NCI-H69 (cell line): ENCODE results near the gene HSD17B3.
"Not testable (repeated sequence)": the region's sequence is repeated elsewhere in the genome, so short reads cannot be mapped to it uniquely, and the experiment has no call there.

Experiments used
- DNase-seq: peaks from one replicate; lab custom pipeline; 2025; lab: John Stamatoyannopoulos, UW

Gene HSD17B3

DNA sequence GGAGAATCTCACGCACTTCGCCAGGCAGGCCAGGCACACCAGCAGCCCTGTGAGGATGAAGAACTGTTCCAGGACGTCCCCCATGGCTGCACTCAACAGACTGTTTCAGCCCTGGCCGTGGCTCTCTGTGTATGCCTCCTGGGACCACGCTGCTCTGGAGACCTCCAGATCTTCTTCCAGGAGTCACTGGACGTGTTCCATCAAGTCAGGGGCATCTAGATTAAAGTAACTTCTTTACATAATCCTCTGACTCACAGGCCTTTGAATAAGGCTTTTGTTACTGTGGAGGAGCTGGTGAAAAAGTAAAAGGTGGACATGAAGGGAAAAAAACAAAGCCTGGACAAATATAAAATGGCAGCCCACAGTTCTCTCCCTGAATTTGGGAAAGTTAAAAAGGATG lies at the start of gene HSD17B3:
TSS of gene HSD17B3 (minus strand) at position 156 of the 400 bp plus-strand sequence. CDS start at position 84, 72 bp downstream.
- no peak for DNase-seq

- DNase-seq = no peak
Observed at GRCh38 chr9:96350866-96351265, 48.9 kb upstream of the HSD17B3 start.

DNA sequence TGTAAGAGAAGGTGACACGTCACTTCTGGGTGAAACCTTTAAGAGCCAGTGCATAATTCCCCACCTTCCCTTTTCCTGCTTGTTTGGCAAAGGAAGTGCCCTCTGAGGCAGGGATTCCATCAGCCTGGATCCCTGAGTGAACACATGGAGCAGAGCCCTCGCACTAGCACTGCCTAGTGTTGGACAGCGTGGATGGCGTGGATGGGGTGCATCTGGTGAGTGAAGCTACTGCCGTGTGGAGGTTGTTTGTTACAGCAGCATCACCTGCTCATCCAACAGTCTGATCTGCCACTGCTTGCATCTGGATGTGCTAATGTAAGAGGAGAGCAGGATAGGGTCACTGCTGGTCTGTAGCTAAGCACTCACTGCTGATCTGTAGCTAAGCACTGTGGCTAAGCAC lies 46.3 kb upstream of the HSD17B3 start:
- DNase-seq = no peak

- no peak for DNase-seq
Observed at GRCh38 chr9:96345551-96345950, 43.6 kb upstream of the HSD17B3 start.

DNA sequence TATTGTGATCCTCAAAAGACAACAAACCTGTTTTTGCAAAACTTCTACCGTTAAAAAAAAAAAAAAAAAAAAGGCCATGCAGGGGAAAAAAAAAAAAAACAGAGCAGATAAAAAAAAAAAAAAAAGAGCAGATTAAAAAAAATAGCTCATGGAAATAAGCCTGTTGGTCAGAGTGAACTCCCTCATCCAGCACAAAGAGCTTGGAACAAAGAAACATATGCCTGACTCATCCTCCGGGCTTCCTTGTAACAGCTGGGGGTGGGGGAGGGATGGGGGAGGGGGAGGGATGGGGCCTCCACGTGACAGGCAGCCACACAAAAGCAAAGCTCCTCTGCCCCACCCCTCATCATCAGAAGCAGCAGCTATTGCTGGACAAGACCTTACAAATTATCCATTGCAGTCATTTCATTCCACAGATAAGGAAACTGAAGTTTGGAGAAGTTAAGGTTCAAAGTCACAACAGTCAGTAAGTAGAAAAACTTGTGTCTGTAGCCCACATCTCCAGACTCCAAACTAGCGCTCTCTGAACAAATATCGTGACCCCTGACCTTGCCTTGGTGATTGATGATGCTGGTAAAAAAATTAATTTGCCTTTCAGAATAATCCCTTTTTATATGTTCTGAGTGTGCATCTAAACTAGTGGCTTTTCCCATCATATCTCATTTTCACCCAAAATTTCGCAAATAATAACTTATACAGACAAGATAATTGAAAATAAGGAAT lies 42.6 kb upstream of the HSD17B3 start:
- peak; percentile 84 for DNase-seq

DNA sequence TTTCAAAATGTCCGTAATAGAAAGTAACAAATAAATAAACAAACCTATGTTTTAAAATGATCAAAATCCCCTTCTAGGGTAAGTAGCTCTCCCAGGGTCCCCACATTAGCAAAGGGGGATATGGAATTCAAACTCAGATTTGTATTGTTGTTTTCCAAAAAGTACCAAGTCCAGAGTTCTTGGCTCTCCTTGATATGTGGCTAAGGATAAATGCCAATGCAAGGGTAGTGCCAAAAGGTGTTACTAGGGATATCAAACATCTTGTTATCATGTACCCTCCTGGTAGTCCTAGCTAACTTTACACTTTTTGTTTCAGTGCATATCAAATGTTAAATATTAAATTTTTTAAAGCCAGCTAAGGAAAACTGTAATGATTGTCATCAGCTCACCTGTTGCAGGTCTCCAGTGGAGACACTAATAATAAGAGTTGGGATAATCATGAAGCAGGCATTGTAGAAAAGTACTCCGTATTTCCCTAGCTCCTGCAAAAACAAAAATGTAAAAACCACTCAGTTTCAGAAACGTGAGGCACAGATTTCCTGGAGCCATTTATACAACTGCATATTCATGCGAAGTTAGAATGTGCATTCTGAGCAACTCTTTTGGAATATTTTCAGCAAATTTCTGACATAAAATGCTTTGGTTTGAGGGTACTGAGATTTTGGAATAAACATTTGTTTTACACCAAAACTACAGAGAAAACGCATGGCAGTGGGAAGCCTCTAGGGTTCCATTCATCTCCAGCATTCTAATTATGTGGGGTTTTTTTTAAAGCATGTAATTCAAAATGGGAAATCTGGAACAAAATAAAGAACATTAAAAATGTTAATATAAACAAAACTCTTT lies 41.8 kb upstream of the HSD17B3 start:
- DNase-seq = peak; percentile 44

GRCh38 chr9:96342571-96343245 lies 40.7 kb upstream of the HSD17B3 start:
- DNase-seq = no peak

DNA sequence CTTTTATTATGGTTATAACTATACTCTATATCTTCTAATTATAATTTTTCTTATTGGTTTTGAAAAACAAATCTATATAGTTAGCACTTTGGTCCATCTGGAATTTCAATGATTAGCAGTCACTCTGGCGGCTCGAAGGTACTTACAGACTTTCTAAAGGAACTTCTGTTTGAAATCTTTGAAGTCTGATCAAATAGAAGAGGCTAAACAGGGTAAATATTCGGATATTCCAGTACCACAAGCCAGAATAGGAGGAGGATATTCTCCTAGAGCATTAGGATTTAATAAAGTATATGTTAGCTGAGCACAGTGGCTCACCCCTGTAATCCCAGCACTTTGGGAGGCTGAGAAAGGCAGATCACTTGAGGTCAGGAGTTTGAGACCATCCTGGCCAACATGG lies 38.7 kb upstream of the HSD17B3 start:
- DNase-seq = no peak

DNA sequence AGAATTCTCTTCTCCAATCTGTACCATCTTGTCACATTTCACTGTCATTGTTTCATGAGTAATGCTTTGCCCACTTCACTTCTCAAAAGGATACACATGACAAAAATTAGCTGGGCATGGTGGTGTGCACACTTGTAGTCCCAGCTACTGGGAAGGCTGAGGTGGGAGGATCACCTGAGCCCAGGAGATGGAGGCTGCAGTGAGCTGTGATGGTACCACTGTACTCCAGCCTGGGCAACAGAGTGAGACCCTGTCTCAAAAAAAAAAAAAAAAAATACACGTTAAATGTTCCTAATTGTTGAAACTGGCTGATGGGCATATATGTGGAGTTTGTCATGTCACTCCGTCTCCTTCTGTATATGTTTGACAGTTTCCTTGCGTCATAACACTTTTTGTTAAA lies 36.3 kb upstream of the HSD17B3 start:
- DNase-seq = no peak

GRCh38 chr9:96333958-96334357 lies 32.0 kb upstream of the HSD17B3 start:
- peak; percentile 16 for DNase-seq

DNA sequence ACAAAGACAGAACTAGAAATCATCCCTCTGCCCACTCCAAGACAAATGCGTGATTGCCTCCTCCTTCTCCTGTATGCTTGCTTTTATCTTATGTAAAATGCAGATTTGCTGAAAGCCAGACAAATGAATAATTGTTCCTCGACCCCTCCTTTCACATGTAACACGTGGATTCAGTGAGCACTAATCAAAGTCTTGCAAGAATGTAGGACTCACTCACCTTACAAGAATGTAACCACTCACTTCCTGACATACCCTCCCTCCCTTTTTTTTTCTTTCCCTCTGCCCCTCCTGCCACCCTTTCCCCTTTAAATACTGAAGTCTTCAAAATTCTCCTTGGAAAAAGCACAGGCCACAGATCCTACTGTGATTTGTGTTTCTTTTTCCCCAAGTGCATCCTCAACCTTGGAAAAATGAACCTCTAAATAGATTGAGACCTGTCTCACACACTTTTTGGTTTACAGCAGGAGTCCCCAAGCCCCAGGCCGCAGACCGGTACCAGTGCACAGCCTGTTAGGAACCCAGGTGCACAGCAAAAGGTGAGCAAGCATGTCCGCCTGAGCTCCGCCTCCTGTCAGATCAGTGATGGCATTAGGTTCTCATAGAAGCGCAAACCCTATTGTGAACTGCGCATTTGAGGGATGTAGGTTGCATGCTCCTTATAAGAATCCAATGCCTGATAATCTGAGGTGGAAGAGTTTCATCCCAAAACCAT lies 29.4 kb upstream of the HSD17B3 start:
- no peak for DNase-seq

- peak; percentile 61 for DNase-seq
Observed at GRCh38 chr9:96327694-96328352, 25.8 kb upstream of the HSD17B3 start.

- DNase-seq = no peak
Observed at GRCh38 chr9:96323169-96323568, 21.2 kb upstream of the HSD17B3 start.

DNA sequence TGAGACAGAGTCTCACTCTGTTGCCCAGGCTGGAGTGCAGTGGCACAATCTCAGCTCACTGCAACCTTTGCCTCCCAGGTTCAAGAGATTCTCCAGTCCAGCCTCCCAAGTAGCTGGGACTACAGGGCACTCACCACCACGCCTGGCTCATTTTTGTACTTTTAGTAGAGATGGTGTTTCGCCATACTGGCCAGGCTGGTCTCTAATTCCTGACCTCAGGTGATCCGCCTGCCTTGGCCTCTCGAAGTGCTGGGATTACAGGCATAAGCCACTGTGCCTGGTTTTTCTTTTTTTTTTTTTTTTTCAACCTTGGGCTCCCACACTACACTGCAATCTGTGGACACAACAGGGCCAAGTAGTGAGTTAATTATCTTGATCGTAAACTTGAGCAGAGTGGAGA lies 20.8 kb upstream of the HSD17B3 start:
- not testable (repeated sequence) for DNase-seq

GRCh38 chr9:96322210-96322609 lies 20.2 kb upstream of the HSD17B3 start:
- DNase-seq = not testable (repeated sequence)

DNA sequence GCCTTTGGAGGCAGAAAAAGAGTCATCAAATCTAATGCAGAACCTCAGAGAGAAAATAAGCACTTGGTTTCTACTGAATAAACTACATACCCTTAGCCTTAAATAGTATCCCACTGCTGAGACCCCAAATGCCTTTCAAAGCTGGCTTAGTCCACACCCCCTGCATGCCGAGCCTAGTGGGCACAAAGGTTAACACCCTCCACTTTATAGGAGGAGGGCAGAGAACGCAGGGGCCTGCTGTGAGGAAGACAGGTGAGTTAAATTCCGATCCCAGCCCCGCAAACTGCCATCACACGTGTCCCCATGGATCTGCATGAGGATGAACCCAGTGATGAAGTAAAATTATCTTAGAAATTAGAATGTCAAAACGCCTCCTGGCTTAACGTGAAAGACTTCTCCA lies 19.5 kb upstream of the HSD17B3 start:
- DNase-seq = no peak

GRCh38 chr9:96320749-96321280 lies 18.8 kb upstream of the HSD17B3 start:
- DNase-seq = peak; percentile 44

- DNase-seq = no peak
Observed at GRCh38 chr9:96318921-96319565, 17.1 kb upstream of the HSD17B3 start.

DNA sequence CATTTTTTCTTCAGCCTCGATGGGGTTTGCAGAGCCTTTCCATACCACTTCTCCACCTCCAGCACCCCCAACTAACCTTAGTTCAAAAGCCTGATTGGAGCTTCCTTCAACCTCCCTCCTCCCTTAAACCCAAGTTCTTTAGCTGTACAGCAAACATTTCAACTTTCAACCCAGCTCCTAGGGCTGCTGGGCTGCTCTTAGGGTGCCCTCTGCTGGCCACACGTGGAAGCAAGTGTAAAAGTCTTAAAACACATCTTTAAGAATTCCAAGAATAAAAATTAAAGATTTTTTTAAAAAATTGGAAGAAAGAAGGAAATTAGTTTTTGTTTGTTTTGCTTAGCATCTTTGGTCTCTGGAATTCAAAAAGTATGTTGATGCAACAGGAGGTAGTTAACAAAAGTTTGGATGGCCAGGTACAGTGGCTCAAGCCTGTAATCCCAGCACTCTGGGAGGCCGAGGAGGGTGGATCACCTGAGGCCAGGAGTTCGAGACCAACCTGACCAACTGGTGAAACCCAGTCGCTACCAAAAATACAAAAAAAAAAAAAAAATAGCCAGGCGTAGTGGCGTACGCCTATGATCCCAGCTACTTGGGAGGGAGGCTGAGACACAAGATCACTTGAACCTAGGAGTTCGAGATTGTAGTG lies 15.5 kb upstream of the HSD17B3 start:
- DNase-seq = peak; percentile 64

GRCh38 chr9:96309850-96310249 lies 7.9 kb upstream of the HSD17B3 start:
- DNase-seq = no peak
